Retina (tissue), 1 donor: ENCODE results near the gene CFAP61.

Experiments used
- DNase-seq: peaks from one replicate; pipeline ENCODE4 v3.0.0-alpha.2; 2016

Gene CFAP61

GRCh38 chr20:20174089-20174835, 121.9 kb downstream of the CFAP61 start:
- DNase-seq, result no peak

DNA sequence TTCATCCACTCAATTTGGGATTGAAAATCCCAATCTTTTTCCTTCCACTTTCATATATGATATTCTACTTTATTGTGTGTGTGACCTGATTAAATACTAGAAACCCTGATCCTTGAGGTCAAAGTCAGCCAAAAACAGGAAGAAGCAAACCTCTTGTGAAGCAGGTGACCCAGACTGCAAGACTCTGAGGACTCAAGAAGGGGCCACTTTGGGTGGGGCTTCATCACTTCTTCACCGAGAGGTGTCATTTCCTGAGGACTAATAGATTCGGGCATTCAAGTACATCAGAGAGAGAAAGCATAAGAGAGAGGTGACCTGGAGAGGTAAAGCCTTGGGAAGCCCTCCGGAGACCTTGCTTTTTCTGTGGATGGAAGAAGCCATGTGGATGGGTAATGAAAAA, 129.0 kb downstream of the CFAP61 start:
- DNase-seq, result no peak

DNA sequence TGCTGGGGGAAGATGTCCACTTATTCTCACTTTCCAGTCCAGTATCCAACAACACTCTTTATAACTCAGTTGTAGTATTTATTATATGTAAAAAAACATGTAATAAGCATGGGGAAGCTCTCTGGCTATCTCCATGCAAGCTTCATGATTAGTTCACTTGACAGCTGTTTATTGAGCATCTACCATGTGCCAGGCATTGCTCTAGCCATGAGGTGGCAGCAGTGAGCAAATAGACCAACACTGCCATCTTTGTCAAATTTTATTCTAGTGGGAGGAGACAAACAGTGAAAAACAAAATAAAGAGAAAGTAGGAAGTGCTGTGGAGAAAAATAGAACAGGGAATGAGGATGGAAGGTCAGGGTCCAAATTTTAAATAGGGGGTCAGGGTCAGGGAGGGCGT, 131.8 kb downstream of the CFAP61 start:
- no peak for DNase-seq

- DNase-seq, result no peak
Measured at GRCh38 chr20:20184706-20185105, 132.4 kb downstream of the CFAP61 start.

DNA sequence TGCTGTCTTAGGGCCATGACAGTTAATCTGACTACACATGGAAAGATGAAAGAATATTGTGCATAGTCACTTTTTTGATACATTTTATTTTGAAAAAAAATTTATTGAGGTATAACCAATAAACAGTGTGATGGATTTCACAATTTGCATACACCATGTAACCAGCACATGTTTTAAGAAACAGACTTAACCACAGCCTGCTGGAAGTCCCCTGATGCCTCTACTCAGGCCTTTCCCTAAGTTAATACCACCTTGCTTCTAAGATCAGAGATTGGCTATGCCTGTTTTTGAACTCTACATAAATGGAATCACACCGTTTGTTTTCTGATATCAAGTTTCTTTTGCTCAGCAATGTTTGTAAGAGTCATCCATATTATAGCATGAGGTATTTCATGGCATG, 136.3 kb downstream of the CFAP61 start:
- DNase-seq, result no peak

GRCh38 chr20:20192366-20192765, 140.0 kb downstream of the CFAP61 start:
- no peak for DNase-seq

GRCh38 chr20:20195021-20195705, 142.8 kb downstream of the CFAP61 start:
- DNase-seq, result no peak

GRCh38 chr20:20196610-20197009, 144.3 kb downstream of the CFAP61 start:
- no peak for DNase-seq

GRCh38 chr20:20198011-20198410, 145.7 kb downstream of the CFAP61 start:
- DNase-seq, result no peak

GRCh38 chr20:20199361-20200160, 147.2 kb downstream of the CFAP61 start:
- DNase-seq, result peak; percentile 44

- DNase-seq, result no peak
Measured at GRCh38 chr20:20201124-20201523, 148.8 kb downstream of the CFAP61 start.

GRCh38 chr20:20201639-20202038, 149.3 kb downstream of the CFAP61 start:
- no peak for DNase-seq

- no peak for DNase-seq
Measured at GRCh38 chr20:20202768-20203167, 150.4 kb downstream of the CFAP61 start.

- DNase-seq, result no peak
Measured at GRCh38 chr20:20203784-20204183, 151.5 kb downstream of the CFAP61 start.

GRCh38 chr20:20204256-20204655, 151.9 kb downstream of the CFAP61 start:
- no peak for DNase-seq

GRCh38 chr20:20205141-20205861, 153.0 kb downstream of the CFAP61 start:
- no peak for DNase-seq

GRCh38 chr20:20205862-20206236, 153.5 kb downstream of the CFAP61 start:
- no peak for DNase-seq

DNA sequence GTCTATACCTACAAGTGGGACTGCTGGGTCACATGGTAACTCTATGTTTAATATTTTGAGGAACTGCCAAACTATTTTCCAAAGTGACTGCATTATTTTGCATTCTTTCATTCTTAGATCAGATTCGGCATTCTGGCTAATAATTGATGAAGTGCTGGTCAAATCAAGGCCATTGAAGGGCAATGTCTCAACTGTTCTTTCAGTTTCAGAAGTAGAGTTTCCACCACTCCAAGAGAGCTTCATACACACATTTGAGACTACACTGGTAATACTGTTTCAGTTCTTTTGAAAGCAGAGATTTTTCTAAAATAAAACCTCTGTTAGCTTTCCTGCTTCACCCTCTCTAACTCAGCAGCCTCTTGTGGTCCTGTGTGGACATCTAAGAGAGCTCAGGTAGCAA, 154.5 kb downstream of the CFAP61 start:
- no peak for DNase-seq

DNA sequence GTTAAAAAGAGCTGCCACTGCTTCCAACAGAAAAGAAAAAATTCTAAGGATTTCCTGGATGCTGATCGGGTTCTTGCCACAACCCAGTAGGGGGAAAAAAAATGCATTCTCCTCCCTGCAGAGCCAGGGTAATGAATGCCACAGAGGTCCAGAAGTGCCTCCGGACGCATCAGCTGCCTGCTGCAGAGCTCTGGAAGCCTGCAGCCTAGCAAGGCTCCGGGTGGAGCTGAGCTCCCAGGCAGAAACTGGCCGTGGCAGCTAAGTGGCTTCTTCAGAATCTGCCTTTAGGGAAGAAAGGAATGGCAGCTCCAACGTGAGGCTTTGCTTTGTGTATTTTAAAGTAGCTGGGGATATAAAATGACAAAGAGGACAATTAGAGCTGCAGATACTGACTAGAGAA, 155.0 kb downstream of the CFAP61 start:
- DNase-seq, result no peak

DNA sequence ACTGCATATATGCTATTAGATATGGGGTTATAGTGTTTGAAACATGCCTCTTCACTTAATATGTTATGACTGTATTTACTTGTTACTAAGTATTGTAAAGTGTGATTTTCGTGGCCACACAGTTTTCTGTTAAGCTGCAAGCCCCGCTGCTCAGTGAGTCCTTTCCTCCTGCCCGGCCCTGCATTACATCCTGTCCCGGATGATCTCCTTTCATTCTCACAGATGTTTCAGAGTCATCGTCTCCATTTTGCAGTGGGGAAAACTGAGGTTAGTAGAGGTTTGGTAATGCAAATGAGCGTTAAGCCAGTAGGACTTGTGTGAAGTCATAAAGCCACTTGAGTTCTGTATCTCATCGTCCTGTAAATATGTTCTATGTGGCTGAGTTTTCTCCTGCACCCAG, 155.5 kb downstream of the CFAP61 start:
- DNase-seq, result no peak

DNA sequence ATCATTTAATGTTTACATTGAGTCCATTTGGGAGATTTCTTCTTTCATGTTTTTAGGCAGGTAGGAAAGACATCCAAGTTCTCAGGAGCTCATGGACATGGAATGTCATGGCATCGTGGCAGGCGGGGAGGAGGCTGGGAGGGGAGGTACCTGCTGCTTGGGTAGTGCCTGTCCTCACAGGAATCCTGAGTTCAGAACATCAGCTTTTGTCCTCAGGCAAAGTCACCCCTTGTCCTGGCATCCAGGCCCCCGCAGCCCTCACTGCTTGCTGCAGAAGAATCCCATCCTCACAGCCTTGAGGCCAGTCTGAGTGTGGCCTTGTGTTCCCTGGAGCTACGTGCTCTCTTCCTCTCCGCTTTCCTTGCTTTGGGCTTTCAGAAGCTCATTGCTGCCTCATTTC, 157.4 kb downstream of the CFAP61 start:
- DNase-seq, result no peak

DNA sequence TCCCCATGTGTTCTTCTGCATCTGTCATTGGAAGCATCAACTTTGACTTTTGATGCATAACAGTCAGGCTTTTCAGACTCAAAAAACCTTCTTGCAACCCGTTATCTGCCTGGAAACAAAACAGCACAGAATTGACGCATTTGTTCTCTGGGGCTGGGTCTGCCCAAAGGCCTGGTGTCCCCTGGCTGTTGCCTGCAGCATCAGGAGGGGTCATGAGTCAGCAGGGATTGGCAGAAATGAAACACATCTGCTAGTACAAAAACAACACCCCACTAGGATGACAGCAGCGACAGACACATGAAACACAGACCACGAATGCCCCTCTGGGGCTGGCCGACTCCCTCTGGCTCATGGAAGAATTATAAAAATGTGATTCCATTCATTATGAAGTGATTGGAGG, 158.0 kb downstream of the CFAP61 start:
- DNase-seq, result no peak

DNA sequence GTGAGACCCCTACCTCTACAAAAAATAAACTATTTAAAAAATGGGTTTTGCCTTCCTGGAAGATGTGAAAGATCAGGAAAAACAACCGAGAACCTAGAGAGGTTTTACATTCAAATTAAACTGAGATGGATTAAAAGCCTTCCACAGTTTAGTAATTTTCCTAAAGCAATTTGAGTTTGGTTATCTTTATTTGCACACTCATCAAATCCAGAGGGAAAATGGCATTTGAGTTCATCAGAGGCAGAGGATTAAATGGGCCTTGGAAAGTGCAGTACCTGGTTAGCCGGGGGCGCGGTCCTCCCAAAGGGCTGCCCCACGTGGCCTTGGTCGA, 158.6 kb downstream of the CFAP61 start:
- DNase-seq, result no peak
